Left colon (tissue), 2 donors: Measurements from ENCODE around the gene NHS. TPM values are rescaled to one million over a fixed set of nuclear protein-coding genes. Genes with fewer than 3 reads are reported as not detected.
A peak's percentile ranks its signal among the peaks of the same experiment; 100 is the strongest.

Experiments used
- ATAC-seq: fragments of 200-7000 bp; cut with Tn5 transposase; one replicate; pipeline ENCODE4 v1.9.1; 2020; ENCODE audit warnings: mild to moderate bottlenecking, moderate library complexity
- DNase-seq, 2 donors: peaks; one replicate each; pipeline ENCODE4 v3.0.0-alpha.2; 2020
- intact Hi-C, 2 donors: fragments of 100-400 bp; cut with DNase I in 1 of 2; cut with micrococcal nuclease in 1 of 2; formaldehyde crosslinking; loops; one replicate each; pipeline versions ENCODE4 v1.11.2 to v1.14.0; 2022; cut with DNase I, micrococcal nuclease
- total RNA-seq, 2 donors: library from RNA; stranded (reverse); fragmentation: NEBNext Ultra II Directional; extraction: Animal tissue kit (Norgen Biotek cat#: 25700); gene quantifications; one replicate each; pipeline ENCODE4 v1.2.1, GENCODE V29; 2021
- donor health status: DM: no; HTN: no; CAD: no.
- donor health status: DM: yes; HTN: yes; CAD: no.

NHS gene
- total RNA-seq, 2 donors from 2014 or later = 1.9 to 2.0 TPM

GRCh38 chrX:17710871-17711301 is 335.9 kb downstream of the NHS start:
- no peak for ATAC-seq
- intact Hi-C loops = no loop called here
- no peak for DNase-seq

- intact Hi-C loops = no loop called here
- no peak for ATAC-seq
- no peak for DNase-seq
Measured at GRCh38 chrX:17713288-17713687, 338.3 kb downstream of the NHS start.

- DNase-seq (no peak), ATAC-seq (no peak)
- intact Hi-C loops = no loop called here
Measured at GRCh38 chrX:17718649-17719165, 343.7 kb downstream of the NHS start.

GRCh38 chrX:17719711-17720110 is 344.7 kb downstream of the NHS start:
- ATAC-seq (no peak), DNase-seq (no peak)
- intact Hi-C loops = no loop called here

- no peak for DNase-seq
- intact Hi-C loops = no loop called here
- ATAC-seq = no peak
Measured at GRCh38 chrX:17721715-17722114, 346.7 kb downstream of the NHS start.

GRCh38 chrX:17725181-17725580 is 350.2 kb downstream of the NHS start:
- ATAC-seq (no peak), DNase-seq (no peak)
- intact Hi-C loops = no loop called here

GRCh38 chrX:17732138-17732783 is 357.3 kb downstream of the NHS start:
- ATAC-seq (no peak), DNase-seq (no peak)
- intact Hi-C loops = no loop called here

GRCh38 chrX:17735406-17735805 is 360.4 kb downstream of the NHS start:
- DNase-seq (no peak), ATAC-seq (peak; percentile 37)

GRCh38 chrX:17736478-17736855 is 361.5 kb downstream of the NHS start:
- ATAC-seq = no peak
- intact Hi-C loops = no loop called here
- DNase-seq = no peak

More at GRCh38 chrX:17735406-17735805, 360.4 kb downstream of the NHS start:
- intact Hi-C loops = no loop called here

- ATAC-seq = peak; percentile 85
- DNase-seq = peak; percentile 98
- intact Hi-C loops = no loop called here
Measured at GRCh38 chrX:17736856-17737709, 362.1 kb downstream of the NHS start, which contains the start of gene SCML1. TSS of gene SCML1 (plus strand) at chrX:17737493. CDS start at chrX:17744187, 6,694 bp downstream.

GRCh38 chrX:17737710-17737985 is 362.6 kb downstream of the NHS start:
- no peak for ATAC-seq
- no peak for DNase-seq
- intact Hi-C loops = no loop called here

GRCh38 chrX:17737986-17738713 is 363.1 kb downstream of the NHS start:
- ATAC-seq (peak; percentile 35), DNase-seq (peak; percentile 53 to 59)
- intact Hi-C loops = no loop called here

GRCh38 chrX:17738737-17739535 is 363.9 kb downstream of the NHS start:
- no peak for DNase-seq
- ATAC-seq = no peak
- intact Hi-C loops = no loop called here

GRCh38 chrX:17740137-17741122 is 365.4 kb downstream of the NHS start:
- intact Hi-C loops = no loop called here
- no peak for ATAC-seq

GRCh38 chrX:17741123-17741511 is 366.1 kb downstream of the NHS start:
- ATAC-seq = no peak
- DNase-seq = peak in 1 of 2 donors; percentile 34
- intact Hi-C loops = no loop called here

More at GRCh38 chrX:17740137-17741122, 365.4 kb downstream of the NHS start:
- DNase-seq = no peak

- no peak for ATAC-seq
- DNase-seq = no peak
- intact Hi-C loops = no loop called here
Measured at GRCh38 chrX:17743913-17744312, 368.9 kb downstream of the NHS start.

GRCh38 chrX:17744896-17745523 is 370.0 kb downstream of the NHS start:
- peak; percentile 79 for ATAC-seq
- no peak for DNase-seq
- intact Hi-C loops = no loop called here
